Hematopoietic multipotent progenitor cell treated with erythropoietin and hydrocortisone succinate and interleukin-3 and kit ligand, for 17 days (in vitro differentiated cells): ENCODE data around the gene HS3ST4.

Experiments
- DNase-seq: peaks from one replicate; pipeline ENCODE4 v3.0.0-alpha.2; 2015; ENCODE audit warnings: low spot score

Gene HS3ST4

GRCh38 chr16:25827709-25828108 lies 135.9 kb downstream of the HS3ST4 start:
- DNase-seq: no peak

- no peak for DNase-seq
Observed at GRCh38 chr16:25828510-25828909, 136.8 kb downstream of the HS3ST4 start.

GRCh38 chr16:25832291-25832690 lies 140.5 kb downstream of the HS3ST4 start:
- no peak for DNase-seq

- no peak for DNase-seq
Observed at GRCh38 chr16:25834101-25834500, 142.3 kb downstream of the HS3ST4 start.

- DNase-seq: no peak
Observed at GRCh38 chr16:25835126-25835525, 143.4 kb downstream of the HS3ST4 start.

- DNase-seq: peak; percentile 43
Observed at GRCh38 chr16:25838724-25839186, 147.0 kb downstream of the HS3ST4 start.

- DNase-seq: no peak
Observed at GRCh38 chr16:25841761-25842160, 150.0 kb downstream of the HS3ST4 start.

- no peak for DNase-seq
Observed at GRCh38 chr16:25845901-25846300, 154.1 kb downstream of the HS3ST4 start.

GRCh38 chr16:25854141-25854540 lies 162.4 kb downstream of the HS3ST4 start:
- DNase-seq: no peak

GRCh38 chr16:25855063-25855462 lies 163.3 kb downstream of the HS3ST4 start:
- no peak for DNase-seq

- no peak for DNase-seq
Observed at GRCh38 chr16:25855818-25856217, 164.1 kb downstream of the HS3ST4 start.

- DNase-seq: no peak
Observed at GRCh38 chr16:25859645-25860044, 167.9 kb downstream of the HS3ST4 start.

GRCh38 chr16:25867041-25867440 lies 175.3 kb downstream of the HS3ST4 start:
- DNase-seq: no peak

- no peak for DNase-seq
Observed at GRCh38 chr16:25868106-25868505, 176.3 kb downstream of the HS3ST4 start.

GRCh38 chr16:25868706-25869370 lies 177.1 kb downstream of the HS3ST4 start:
- no peak for DNase-seq

- no peak for DNase-seq
Observed at GRCh38 chr16:25872369-25873070, 180.8 kb downstream of the HS3ST4 start.

- DNase-seq: no peak
Observed at GRCh38 chr16:25874196-25874595, 182.4 kb downstream of the HS3ST4 start.

- DNase-seq: no peak
Observed at GRCh38 chr16:25875956-25876598, 184.3 kb downstream of the HS3ST4 start.

GRCh38 chr16:25877103-25877502 lies 185.3 kb downstream of the HS3ST4 start:
- DNase-seq: no peak

- DNase-seq: no peak
Observed at GRCh38 chr16:25886598-25886997, 194.8 kb downstream of the HS3ST4 start.

GRCh38 chr16:25888868-25889267 lies 197.1 kb downstream of the HS3ST4 start:
- DNase-seq: no peak

- DNase-seq: no peak
Observed at GRCh38 chr16:25893332-25893731, 201.6 kb downstream of the HS3ST4 start.

- no peak for DNase-seq
Observed at GRCh38 chr16:25894093-25894492, 202.3 kb downstream of the HS3ST4 start.
